Lower leg skin (tissue), 3 donors: ENCODE measurements around the gene ABCC5.

Source experiments
- POLR2A ChIP-seq, 2 donors: fragments of 450-650 bp; IDR thresholded peaks; one replicate each; pipeline ENCODE4 v1.6.1; 2016 to 2017; ENCODE audit warnings: antibody characterized with exemption in 2 of 2, mild to moderate bottlenecking in 1 of 2, moderate library complexity in 1 of 2
- TF ChIP-seq, protein P1 (sequence below), 3 donors: fragments of 450-650 bp; IDR thresholded peaks; one replicate each; pipeline ENCODE4 v1.5.1; 2016; ENCODE audit warnings: antibody characterized with exemption in 3 of 3, mild to moderate bottlenecking in 3 of 3, moderate library complexity in 2 of 3

GRCh38 chr3:183968666-183969245, 48.9 kb downstream of the ABCC5 start:
- TF ChIP-seq, protein P1, sequence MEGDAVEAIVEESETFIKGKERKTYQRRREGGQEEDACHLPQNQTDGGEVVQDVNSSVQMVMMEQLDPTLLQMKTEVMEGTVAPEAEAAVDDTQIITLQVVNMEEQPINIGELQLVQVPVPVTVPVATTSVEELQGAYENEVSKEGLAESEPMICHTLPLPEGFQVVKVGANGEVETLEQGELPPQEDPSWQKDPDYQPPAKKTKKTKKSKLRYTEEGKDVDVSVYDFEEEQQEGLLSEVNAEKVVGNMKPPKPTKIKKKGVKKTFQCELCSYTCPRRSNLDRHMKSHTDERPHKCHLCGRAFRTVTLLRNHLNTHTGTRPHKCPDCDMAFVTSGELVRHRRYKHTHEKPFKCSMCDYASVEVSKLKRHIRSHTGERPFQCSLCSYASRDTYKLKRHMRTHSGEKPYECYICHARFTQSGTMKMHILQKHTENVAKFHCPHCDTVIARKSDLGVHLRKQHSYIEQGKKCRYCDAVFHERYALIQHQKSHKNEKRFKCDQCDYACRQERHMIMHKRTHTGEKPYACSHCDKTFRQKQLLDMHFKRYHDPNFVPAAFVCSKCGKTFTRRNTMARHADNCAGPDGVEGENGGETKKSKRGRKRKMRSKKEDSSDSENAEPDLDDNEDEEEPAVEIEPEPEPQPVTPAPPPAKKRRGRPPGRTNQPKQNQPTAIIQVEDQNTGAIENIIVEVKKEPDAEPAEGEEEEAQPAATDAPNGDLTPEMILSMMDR (IDR thresholded peaks at IDR 0.05) = no peak
- TF ChIP-seq POLR2A (IDR thresholded peaks at IDR 0.05) = no peak
